Right forelimb (tissue), 1 donor: ENCODE results near the gene JAZF1.

Experiments used
- DNase-seq: peaks from one replicate; pipeline ENCODE4 v3.0.0-alpha.2; 2018

The JAZF1 gene

DNA sequence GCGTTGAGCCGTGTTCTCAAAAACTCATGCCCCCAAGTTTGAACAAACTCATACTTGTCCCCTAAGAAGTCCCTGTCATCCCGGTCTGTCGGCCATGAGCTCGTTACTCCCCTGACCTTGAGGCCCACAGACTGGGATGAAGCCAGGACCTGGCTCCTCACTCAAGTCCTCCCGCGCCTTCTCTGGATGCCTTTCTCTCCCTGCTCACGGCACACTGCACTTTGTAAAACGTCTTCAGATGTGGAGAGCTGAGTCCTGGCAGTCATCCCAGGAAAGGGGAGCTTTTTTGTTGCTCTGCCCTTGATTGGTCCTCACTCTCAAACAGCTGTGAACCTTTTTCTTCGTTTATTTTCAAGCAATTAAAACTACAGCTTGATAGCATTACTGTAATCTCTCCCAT, 110.8 kb downstream of the JAZF1 start:
- peak; percentile 84 for DNase-seq

DNA sequence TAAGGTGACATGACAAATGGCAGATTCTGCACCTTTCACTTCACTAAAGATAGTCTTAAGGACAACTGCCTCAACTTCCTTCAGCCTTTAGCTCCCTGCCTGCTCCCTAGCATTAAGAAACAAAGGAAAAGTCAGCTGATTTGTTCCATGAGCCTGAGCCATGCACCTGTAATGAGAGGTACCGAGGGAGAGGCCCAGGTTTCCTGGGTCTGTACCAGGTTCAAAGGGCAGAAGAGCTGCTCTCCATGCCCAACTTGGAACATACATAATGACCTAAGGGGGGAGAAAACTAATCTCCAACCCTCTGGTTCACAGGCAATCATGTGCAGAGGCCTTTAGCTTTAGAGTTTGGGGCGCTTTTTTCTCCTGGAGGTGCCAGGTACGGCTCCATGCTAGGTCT, 111.2 kb downstream of the JAZF1 start:
- DNase-seq, result no peak

GRCh38 chr7:28068811-28069216, 111.8 kb downstream of the JAZF1 start:
- no peak for DNase-seq

GRCh38 chr7:28067171-28067570, 113.4 kb downstream of the JAZF1 start:
- no peak for DNase-seq

DNA sequence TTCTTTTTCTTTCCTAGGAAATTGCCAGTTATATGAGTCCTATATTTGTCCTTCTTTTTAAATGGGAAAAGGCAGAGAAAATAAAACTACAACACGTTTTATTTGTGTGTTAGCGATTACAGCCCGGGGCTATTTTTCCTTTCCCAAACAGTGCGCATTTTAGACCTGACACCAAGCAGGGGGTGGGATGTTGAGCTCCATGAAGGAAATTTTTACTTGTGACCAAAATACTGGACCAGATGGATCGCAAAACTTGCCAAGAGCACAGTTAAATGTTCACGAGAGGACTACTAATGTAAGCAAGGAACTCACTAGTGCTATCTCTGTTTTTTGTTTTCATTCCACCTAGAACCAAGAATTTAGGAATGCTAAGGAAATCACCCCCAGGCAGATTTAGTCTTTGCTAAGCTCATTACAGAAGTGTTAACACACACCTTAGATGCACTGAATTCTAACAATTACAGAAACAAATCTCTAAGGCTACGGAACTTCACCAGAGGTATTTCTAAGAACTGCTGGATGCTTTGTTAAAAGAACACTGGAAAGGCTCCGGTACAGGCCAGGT, 114.8 kb downstream of the JAZF1 start:
- no peak for DNase-seq

GRCh38 chr7:28065308-28065707, 115.3 kb downstream of the JAZF1 start:
- no peak for DNase-seq

DNA sequence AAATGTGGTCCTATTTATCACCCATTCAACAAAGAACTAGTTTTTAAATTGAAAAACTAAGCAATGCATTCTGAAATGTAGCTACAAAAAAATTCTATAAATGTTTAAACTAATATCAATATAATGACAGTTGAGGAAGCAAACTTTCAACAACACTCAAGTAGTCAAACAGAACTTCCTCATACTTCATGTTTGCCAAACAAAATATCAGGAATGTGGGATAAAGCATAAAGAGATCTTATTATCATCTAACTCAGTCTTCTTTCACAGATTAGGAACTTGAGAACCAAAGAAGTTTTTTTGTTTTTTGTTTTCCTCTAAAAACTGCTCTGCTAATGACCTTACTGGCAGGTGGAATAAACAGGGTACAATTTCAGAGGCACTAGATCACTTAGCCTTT, 116.2 kb downstream of the JAZF1 start:
- no peak for DNase-seq

DNA sequence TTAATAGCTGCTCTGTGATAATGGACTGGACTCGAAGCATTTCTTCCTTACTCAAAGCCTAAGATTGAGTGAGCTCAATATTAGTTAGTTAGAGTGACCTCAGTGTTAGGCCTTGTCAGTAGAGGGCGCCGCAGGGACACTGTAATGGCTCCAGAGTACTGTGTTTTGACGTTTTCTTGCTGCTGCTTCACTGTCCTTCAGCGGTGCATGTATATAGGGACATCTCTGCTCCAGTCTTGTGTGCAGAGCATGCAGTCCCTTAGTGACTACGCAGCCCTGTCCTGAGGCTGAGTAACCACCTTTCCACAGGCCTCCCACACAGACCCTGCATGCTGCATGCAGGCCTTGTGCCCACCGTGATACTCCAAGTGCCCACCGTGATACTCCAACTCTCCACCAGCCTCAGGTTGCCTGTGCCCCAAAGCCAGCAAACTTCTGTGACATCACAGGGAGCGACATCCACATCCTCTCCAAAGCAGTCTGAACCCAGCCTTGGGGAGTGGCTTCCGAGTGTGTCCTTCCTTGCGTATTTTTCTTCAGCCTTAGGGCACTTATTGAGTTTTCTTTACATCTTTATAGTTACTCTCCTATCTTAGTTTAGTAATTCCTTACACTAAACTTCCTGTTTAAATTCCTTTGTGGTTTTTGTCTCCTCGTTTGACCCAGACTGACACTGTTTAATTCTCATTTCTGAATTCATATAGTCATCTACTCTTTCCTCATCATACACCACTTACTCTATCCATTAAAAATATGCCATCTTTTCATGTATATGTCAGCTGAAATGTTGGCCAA, 118.2 kb downstream of the JAZF1 start:
- DNase-seq, result peak; percentile 80

DNA sequence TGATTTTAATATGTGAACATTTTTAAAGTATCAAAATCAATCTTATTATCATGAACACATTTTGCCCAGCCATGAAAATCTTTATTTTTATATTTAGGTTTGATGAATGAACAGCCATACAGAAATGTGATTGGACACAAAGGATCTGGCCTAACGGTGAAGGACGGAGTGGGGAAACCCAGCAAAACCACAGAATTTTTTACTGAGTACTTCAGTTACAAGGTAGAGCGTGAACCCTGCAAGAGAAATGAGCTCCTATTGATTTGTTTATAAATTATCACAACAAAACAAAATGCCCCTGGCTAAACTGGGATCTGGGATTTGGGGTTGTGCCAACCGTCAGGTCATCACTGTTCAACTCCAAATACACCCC, 118.8 kb downstream of the JAZF1 start:
- no peak for DNase-seq

DNA sequence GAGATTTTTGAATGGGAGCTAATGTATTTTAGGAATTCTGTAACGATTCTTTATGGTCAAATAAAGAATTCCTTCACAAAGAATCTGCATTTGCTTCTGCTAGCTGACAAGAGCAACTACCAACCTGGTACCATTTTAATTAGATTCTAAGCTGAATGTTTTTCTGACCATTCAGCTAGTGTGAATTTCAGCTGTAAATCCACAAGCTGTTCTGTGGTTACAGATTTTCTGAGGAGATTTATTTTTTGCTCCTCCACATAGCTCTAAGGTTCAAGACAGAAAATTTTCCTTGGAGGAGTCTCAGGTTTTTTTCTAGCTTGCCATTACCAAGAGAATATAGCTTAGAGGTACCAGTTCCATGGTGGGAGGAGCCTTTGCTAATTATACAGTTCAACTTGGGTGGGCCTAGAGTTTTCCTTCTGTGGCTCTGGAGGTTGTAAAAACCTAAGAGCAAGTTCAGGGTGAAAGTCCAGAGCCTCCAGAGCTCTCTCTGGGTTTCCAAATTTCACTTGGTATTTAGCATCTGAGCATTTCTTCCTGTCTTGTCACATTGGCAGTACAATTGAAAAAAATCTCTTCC, 120.1 kb downstream of the JAZF1 start:
- no peak for DNase-seq

DNA sequence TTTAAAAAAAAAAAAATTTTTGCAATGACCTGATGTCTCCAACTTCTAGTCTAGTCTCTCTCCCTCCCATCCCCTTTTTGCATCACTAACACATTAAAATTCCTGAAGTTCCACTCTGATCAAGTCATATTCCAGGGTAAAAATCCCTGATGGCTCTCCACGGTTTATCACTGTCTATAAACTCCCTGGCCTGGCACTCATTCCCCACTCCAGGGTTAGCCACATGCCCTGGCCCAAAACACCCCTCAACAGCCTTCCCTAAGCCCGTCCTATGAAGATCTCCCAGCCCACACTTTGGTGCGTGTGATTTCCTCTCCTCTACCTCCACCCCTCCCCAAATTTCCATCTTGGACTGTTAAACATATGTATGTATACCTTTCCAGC, 125.4 kb downstream of the JAZF1 start:
- no peak for DNase-seq

- DNase-seq, result no peak
These were observed 125.9 kb downstream of the JAZF1 start for GRCh38 chr7:28054531-28055160.

DNA sequence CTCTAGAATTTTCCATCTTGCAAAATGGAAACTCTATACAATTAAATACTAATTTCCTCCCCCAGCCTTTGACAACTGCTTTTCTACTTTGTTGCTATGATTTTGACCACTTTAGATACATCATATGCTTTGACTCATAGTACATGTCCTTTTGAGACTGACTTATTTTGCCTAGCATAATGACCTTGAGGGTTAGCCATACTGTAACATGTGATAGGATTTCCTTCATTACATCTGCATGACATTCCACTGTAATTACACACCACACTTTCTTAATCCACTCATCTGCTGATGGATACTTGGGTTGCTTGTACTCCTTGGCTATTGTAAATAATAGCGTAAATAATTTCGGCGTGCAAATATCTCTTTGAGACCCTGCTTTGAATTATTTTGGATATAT, 127.7 kb downstream of the JAZF1 start:
- no peak for DNase-seq

GRCh38 chr7:28048694-28049093, 131.9 kb downstream of the JAZF1 start:
- no peak for DNase-seq

- DNase-seq, result no peak
These were observed 134.6 kb downstream of the JAZF1 start for GRCh38 chr7:28046035-28046434.

DNA sequence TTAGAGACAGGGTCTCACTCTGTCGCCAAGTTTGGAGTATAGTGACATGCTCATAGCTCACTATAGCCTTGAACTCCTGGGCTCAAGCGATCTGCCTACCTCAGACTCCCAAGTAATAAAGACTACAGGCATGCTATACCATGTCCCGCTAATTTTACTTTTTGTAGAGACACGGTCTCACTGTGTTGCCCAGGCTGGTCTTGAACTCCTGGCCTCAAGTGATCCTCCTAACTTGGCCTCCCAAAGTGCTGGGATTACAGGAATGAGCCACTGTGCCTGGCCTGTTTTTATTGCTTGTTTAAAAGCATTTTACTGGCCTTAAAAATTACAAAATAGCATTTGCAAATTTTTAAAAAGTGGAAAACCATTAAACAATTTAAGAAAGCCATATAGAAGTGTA, 135.0 kb downstream of the JAZF1 start:
- DNase-seq, result no peak

DNA sequence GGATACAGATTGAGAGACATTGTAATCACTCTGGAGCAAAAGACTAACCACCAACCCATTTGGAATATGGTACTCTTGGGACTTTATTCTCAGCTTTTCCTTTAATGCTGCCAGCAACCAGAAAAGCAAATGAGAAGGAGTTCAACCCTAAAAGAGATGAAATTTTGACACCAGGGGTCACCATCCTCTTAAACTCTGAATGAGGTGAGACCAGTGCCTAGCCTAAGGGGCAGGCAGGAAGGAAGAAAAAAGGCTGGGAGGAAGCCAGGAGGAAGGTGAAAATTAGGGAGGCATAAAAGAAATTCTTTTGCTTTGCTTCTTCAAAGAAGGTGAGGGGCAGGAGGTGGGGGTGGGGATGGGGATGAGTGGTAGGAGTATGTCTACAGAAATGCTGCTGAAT, 135.8 kb downstream of the JAZF1 start:
- DNase-seq, result no peak

- DNase-seq, result no peak
These were observed 137.9 kb downstream of the JAZF1 start for GRCh38 chr7:28042721-28043120.

- no peak for DNase-seq
These were observed 138.9 kb downstream of the JAZF1 start for GRCh38 chr7:28041508-28042314.

DNA sequence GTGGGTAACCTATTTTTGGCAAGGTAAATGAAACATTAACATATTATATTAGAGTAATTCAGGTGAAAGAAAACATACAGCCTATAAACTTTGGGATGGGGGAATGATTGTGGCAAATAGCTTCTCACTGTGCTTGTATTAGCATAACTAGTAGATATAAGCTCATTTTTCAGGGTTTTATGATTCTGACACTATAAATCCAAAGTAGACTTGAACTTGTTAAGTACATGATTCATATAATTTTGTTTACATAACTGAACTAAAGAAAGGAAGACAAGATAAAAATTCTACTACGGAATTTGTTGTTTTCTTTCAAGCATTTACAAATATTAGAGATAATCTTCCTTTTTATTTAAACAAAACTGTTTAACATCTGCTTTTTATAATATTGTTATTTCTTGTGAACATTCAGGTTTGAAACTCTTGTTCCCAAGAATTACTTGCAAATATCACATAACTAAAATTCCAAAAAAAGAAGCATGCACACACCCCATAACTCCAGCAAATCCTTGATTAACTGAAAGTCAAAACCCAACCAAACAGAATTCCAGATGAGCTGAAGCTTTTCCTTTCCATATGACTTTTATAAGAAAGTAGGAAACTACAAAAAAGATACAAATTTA, 142.3 kb downstream of the JAZF1 start:
- no peak for DNase-seq

GRCh38 chr7:28037220-28038010, 143.2 kb downstream of the JAZF1 start:
- DNase-seq, result no peak

DNA sequence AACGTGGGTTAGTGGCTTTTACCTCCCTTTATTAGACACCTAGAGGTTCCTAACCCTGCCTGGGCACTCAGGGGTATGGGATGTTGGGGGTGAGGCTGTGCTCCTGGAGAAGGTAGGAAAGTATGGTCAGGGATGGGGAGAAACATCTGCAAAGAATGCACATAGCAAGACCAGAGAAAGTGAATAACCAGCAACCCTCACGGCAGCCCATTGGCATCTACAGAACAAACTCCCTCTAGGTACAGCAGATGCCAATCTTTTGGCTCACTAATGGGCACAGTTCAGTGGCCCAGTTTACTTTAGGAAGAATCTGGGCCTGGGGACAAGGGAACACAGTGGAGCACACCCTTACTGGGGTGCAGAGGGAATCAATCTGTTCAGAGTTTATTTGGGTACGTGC, 143.9 kb downstream of the JAZF1 start:
- DNase-seq, result no peak
